ENCODE measurements around the gene KIRREL3.
A peak's percentile ranks its signal among the peaks of the same experiment; 100 is the strongest.

The KIRREL3 gene

DNA sequence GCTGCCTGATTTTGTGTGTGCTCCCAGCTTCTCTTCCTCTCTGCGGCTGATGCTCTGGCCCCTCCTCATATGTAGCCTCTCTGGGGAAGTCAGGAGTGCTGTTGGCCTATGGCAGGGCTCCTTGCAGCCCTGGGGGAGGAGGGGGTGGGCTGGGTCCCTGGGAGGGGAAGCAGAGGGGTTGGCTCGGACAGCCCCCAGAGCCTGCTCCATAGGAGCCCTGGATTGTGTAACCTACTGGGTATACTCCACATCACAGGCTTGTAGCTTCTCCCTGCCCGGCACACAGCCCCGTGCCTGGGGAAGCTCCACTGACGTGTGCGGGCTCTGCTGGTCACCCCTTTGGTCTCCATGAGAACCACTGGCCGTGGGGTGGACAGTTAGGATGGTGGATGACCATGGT lies 531.3 kb downstream of the KIRREL3 start:
- TF ChIP-seq, protein P1, sequence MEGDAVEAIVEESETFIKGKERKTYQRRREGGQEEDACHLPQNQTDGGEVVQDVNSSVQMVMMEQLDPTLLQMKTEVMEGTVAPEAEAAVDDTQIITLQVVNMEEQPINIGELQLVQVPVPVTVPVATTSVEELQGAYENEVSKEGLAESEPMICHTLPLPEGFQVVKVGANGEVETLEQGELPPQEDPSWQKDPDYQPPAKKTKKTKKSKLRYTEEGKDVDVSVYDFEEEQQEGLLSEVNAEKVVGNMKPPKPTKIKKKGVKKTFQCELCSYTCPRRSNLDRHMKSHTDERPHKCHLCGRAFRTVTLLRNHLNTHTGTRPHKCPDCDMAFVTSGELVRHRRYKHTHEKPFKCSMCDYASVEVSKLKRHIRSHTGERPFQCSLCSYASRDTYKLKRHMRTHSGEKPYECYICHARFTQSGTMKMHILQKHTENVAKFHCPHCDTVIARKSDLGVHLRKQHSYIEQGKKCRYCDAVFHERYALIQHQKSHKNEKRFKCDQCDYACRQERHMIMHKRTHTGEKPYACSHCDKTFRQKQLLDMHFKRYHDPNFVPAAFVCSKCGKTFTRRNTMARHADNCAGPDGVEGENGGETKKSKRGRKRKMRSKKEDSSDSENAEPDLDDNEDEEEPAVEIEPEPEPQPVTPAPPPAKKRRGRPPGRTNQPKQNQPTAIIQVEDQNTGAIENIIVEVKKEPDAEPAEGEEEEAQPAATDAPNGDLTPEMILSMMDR (IDR thresholded peaks at IDR 0.05), result no peak
- H3K36me3 ChIP-seq, result no peaks in the 10 kb centered on the region
- H3K27ac ChIP-seq, result no peak overlapping the region
- H3K9me3 ChIP-seq, result no peaks in the 10 kb centered on the region
- peaks cover 12% of the 10 kb centered on the region for H3K27me3 ChIP-seq
- peaks cover 28 to 41% of the 10 kb centered on the region in 2 experiments for H3K4me1 ChIP-seq (ENCODE audit: control insufficient read depth in 1 of 2, insufficient read depth in 1 of 2, low read depth in 1 of 2, low read length in 1 of 2)
- no peak overlapping the region for H3K4me3 ChIP-seq (ENCODE audit: low read depth in 1 of 2, low read length in 1 of 2)

- H3K4me1 ChIP-seq (ENCODE audit: control insufficient read depth in 1 of 2, insufficient read depth in 1 of 2, low read depth in 1 of 2, low read length in 1 of 2), result peaks cover 30 to 49% of the 10 kb centered on the region in 2 experiments
- peaks cover 12% of the 10 kb centered on the region for H3K27me3 ChIP-seq
- H3K4me3 ChIP-seq (ENCODE audit: low read depth in 1 of 2, low read length in 1 of 2), result no peak overlapping the region
- TF ChIP-seq, protein P1 (IDR thresholded peaks at IDR 0.05), result no peak
- H3K27ac ChIP-seq, result peak overlapping the region; percentile 39
- H3K9me3 ChIP-seq, result no peaks in the 10 kb centered on the region
- H3K36me3 ChIP-seq, result no peaks in the 10 kb centered on the region
Observed at GRCh38 chr11:126468102-126468521, 532.5 kb downstream of the KIRREL3 start.

DNA sequence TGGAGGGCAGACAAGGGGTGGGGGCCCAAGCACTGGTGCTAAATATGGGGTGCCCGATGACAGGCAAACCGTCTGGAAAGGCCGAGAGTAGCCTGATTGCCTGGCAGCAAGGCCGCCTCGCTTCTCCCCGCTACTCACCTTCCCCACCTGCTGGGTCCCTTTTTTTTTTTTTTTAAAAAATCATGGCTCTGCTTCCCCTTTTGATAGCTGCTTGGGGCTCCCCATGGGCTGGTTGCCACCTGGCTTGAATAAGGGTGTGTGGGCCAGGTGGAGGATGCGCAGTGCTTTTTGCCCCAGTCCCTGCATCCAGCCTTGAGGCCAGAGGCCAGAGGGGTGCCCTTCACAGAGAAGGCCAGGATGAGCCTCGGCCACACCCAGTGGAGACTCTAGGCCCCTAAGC lies 533.1 kb downstream of the KIRREL3 start:
- Histone ChIP-seq H3K4me1 (ENCODE audit: control insufficient read depth in 1 of 2, insufficient read depth in 1 of 2, low read depth in 1 of 2, low read length in 1 of 2) (peaks cover 30 to 49% of the 10 kb centered on the region in 2 experiments), H3K27ac (no peak overlapping the region), H3K36me3 (no peaks in the 10 kb centered on the region), H3K9me3 (no peaks in the 10 kb centered on the region), H3K27me3 (peaks cover 12% of the 10 kb centered on the region), H3K4me3 (ENCODE audit: low read depth in 1 of 2, low read length in 1 of 2) (no peak overlapping the region)
- TF ChIP-seq, protein P1 (IDR thresholded peaks at IDR 0.05), result no peak

GRCh38 chr11:126467046-126467370 lies 533.6 kb downstream of the KIRREL3 start:
- Histone ChIP-seq H3K27ac (no peak overlapping the region), H3K9me3 (no peaks in the 10 kb centered on the region), H3K27me3 (peaks cover 12% of the 10 kb centered on the region), H3K4me3 (ENCODE audit: low read depth in 1 of 2, low read length in 1 of 2) (no peak overlapping the region), H3K4me1 (ENCODE audit: control insufficient read depth in 1 of 2, insufficient read depth in 1 of 2, low read depth in 1 of 2, low read length in 1 of 2) (peaks cover 30 to 49% of the 10 kb centered on the region in 2 experiments), H3K36me3 (no peaks in the 10 kb centered on the region)
- TF ChIP-seq, protein P1 (IDR thresholded peaks at IDR 0.05), result no peak

DNA sequence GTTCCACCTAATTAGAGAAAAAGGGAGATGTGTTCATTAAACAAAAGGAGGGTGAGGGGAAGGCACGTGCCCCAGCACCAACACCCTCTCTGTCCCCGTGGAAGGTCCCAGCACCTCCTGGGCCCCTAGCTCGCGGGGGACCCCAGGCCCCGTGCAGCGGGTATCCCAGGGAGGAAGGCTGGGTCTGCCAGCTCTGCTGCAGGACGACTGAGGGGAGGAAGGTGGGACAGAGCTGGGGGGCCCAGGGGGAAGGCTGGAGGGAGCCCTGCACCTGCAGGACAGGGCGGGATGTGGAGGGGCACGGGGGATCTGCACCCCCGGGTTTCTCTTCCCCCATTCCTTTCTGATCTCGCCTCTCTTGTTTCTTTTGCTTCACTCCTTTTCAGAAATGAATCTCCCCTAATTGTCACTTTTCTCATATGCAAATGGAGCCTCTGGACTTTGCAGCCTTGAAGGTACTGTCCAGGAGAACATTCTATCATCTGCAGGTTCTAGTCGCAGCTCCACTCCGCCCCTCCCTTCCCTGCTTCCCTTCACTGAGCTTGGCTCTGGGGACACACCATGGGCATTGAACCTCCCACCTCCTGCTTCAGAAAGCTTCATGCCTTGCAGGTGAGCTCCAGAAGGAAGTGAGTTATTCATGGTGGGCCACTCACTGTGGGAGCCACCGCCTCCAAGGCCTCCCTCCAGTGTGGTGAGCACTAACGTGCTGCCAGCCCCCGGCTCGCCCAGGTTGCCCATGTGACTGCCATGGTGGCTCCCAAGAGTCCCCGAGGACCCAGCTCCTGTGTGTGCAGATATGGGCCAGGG lies 534.1 kb downstream of the KIRREL3 start:
- H3K27ac ChIP-seq, result no peak overlapping the region
- H3K4me3 ChIP-seq (ENCODE audit: low read depth in 1 of 2, low read length in 1 of 2), result peak overlapping the region in 1 of 2 experiments; percentile 53
- H3K4me1 ChIP-seq (ENCODE audit: control insufficient read depth in 1 of 2, insufficient read depth in 1 of 2, low read depth in 1 of 2, low read length in 1 of 2), result peaks cover 30 to 49% of the 10 kb centered on the region in 2 experiments
- TF ChIP-seq, protein P1 (IDR thresholded peaks at IDR 0.05), result no peak
- peaks cover 12% of the 10 kb centered on the region for H3K27me3 ChIP-seq
- no peaks in the 10 kb centered on the region for H3K9me3 ChIP-seq
- H3K36me3 ChIP-seq, result no peaks in the 10 kb centered on the region

All from neutrophil (primary cell).